Neural progenitor cell (in vitro differentiated cells): ENCODE data around the gene MUC5AC. TPM values are rescaled to one million over a fixed set of nuclear protein-coding genes. Genes with fewer than 3 reads are reported as not detected.
A peak's percentile ranks its signal among the peaks of the same experiment; 100 is the strongest.

Source experiments
- DNase-seq: peaks from one replicate; pipeline ENCODE4 v3.0.0-alpha.2; 2016; ENCODE audit warnings: low spot score
- H2AFZ ChIP-seq: fragments of 200-600 bp; sonication (generic); replicated peaks from 2 replicates; pipeline ENCODE4 v1.6.1; 2016; ENCODE audit warnings: antibody characterized with exemption
- H3F3A ChIP-seq: fragments of 200-600 bp; sonication (generic); 2 replicates; pipeline ENCODE4 v1.6.1; 2016; ENCODE audit warnings: antibody characterized with exemption, low read depth
- H3K27ac ChIP-seq: fragments of 200-600 bp; sonication (generic); 2 replicates; pipeline ENCODE4 v1.5.1; 2016; ENCODE audit warnings: mild to moderate bottlenecking
- H3K27me3 ChIP-seq: fragments of 200-600 bp; sonication (generic); 2 replicates; pipeline ENCODE4 v1.6.1; 2016; ENCODE audit warnings: mild to moderate bottlenecking, moderate library complexity
- H3K36me3 ChIP-seq: fragments of 200-600 bp; sonication (generic); 2 replicates; pipeline ENCODE4 v1.5.1; 2016
- H3K4me1 ChIP-seq: fragments of 200-600 bp; sonication (generic); 2 replicates; pipeline ENCODE4 v1.6.1; 2016; ENCODE audit warnings: mixed run types
- H3K4me2 ChIP-seq: fragments of 200-600 bp; sonication (generic); 2 replicates; pipeline ENCODE4 v1.6.1; 2016
- H3K4me3 ChIP-seq: fragments of 200-600 bp; sonication (generic); 2 replicates; pipeline ENCODE4 v1.5.1; 2016
- H3K79me2 ChIP-seq: fragments of 200-600 bp; sonication (generic); 2 replicates; pipeline ENCODE4 v1.6.1; 2016; ENCODE audit warnings: low read depth
- H3K9ac ChIP-seq: fragments of 200-600 bp; sonication (generic); 2 replicates; pipeline ENCODE4 v1.6.1; 2016
- H3K9me3 ChIP-seq: fragments of 200-600 bp; sonication (generic); 2 replicates; pipeline ENCODE4 v1.5.1; 2016; ENCODE audit warnings: low read depth
- H4K20me1 ChIP-seq: fragments of 200-600 bp; sonication (generic); 2 replicates; pipeline ENCODE4 v1.6.1; 2016; ENCODE audit warnings: low read depth
- H3K27ac Mint-ChIP-seq: 3 replicates; pipeline ENCODE4 v1.8.0; 2021; ENCODE audit warnings: mixed read lengths
- H3K27me3 Mint-ChIP-seq: 2 replicates; pipeline ENCODE4 v1.8.0; 2022; ENCODE audit warnings: low read depth, mild to moderate bottlenecking, inconsistent platforms, moderate library complexity, mixed read lengths; ENCODE audit not compliant: insufficient read depth
- H3K36me3 Mint-ChIP-seq: 3 replicates; pipeline ENCODE4 v1.8.0; 2021; ENCODE audit warnings: mixed read lengths
- H3K4me1 Mint-ChIP-seq: 3 replicates; pipeline ENCODE4 v1.8.0; 2021; ENCODE audit warnings: mixed read lengths
- H3K4me3 Mint-ChIP-seq: 3 replicates; pipeline ENCODE4 v1.8.0; 2021; ENCODE audit warnings: mild to moderate bottlenecking, moderate library complexity, mixed read lengths
- H3K9me3 Mint-ChIP-seq: 3 replicates; pipeline ENCODE4 v1.8.0; 2020; ENCODE audit warnings: mixed read lengths
- CTCF ChIP-seq: fragments of 200-600 bp; sonication (generic); IDR thresholded peaks from 2 replicates; pipeline ENCODE4 v1.5.1; 2017; ENCODE audit warnings: antibody characterized with exemption, mild to moderate bottlenecking
- EZH2 ChIP-seq: fragments of 200-600 bp; sonication (generic); IDR thresholded peaks from 2 replicates; pipeline ENCODE4 v1.6.1; 2017; ENCODE audit warnings: antibody characterized with exemption, mild to moderate bottlenecking, moderate library complexity
- EZH2phosphoT487 ChIP-seq: fragments of 200-600 bp; sonication (generic); IDR thresholded peaks from 2 replicates; pipeline ENCODE4 v1.6.1; 2017; ENCODE audit warnings: antibody characterized with exemption
- total RNA-seq: library from RNA; depleted of rRNA; stranded (reverse); fragments of >200 nt; gene quantifications from 2 replicates; pipeline ENCODE4 v1.2.3, GENCODE V29; 2015; ENCODE audit warnings: low replicate concordance

The MUC5AC gene
- total RNA-seq, 1 donor from 2014 or later, result not detected

GRCh38 chr11:1233351-1234053, 75.7 kb downstream of the MUC5AC start:
- Mint-ChIP-seq H3K36me3 (no peaks in the 10 kb centered on the region), H3K27me3 (peaks cover 5% of the 10 kb centered on the region), H3K9me3 (no peaks in the 10 kb centered on the region), H3K4me3 (no peak overlapping the region), H3K4me1 (peaks cover 2% of the 10 kb centered on the region), H3K27ac (no peak overlapping the region)
- no peaks in the 10 kb centered on the region for H3K9me3 ChIP-seq
- H3F3A ChIP-seq, result no peaks in the 10 kb centered on the region
- H4K20me1 ChIP-seq, result peaks cover 3% of the 10 kb centered on the region
- no peaks in the 10 kb centered on the region for H3K4me1 ChIP-seq
- no peaks in the 10 kb centered on the region for H3K79me2 ChIP-seq
- no peak for TF ChIP-seq CTCF
- no peak for TF ChIP-seq EZH2
- TF ChIP-seq EZH2phosphoT487, result no peak
- DNase-seq, result no peak
- H3K9ac ChIP-seq, result no peak overlapping the region
- no peaks in the 10 kb centered on the region for H3K27me3 ChIP-seq
- no peak overlapping the region for H3K27ac ChIP-seq
- H2AFZ ChIP-seq, result no peak overlapping the region
- no peak overlapping the region for H3K4me2 ChIP-seq
- no peaks in the 10 kb centered on the region for H3K36me3 ChIP-seq
- no peak overlapping the region for H3K4me3 ChIP-seq

- no peaks in the 10 kb centered on the region for H3K4me1 ChIP-seq
- no peaks in the 10 kb centered on the region for H3F3A ChIP-seq
- no peak overlapping the region for H3K4me3 ChIP-seq
- no peaks in the 10 kb centered on the region for H3K9me3 Mint-ChIP-seq
- no peak overlapping the region for H2AFZ ChIP-seq
- no peaks in the 10 kb centered on the region for H3K79me2 ChIP-seq
- H3K9ac ChIP-seq, result no peak overlapping the region
- H4K20me1 ChIP-seq, result peaks cover 6% of the 10 kb centered on the region
- H3K36me3 Mint-ChIP-seq, result no peaks in the 10 kb centered on the region
- no peak overlapping the region for H3K4me2 ChIP-seq
- no peaks in the 10 kb centered on the region for H3K36me3 ChIP-seq
- no peak overlapping the region for H3K4me3 Mint-ChIP-seq
- H3K9me3 ChIP-seq, result no peaks in the 10 kb centered on the region
- peaks cover 6% of the 10 kb centered on the region for H3K27me3 Mint-ChIP-seq
- no peak overlapping the region for H3K27ac Mint-ChIP-seq
- no peaks in the 10 kb centered on the region for H3K27me3 ChIP-seq
- peaks cover 2% of the 10 kb centered on the region for H3K4me1 Mint-ChIP-seq
- TF ChIP-seq EZH2 (no peak), CTCF (no peak), EZH2phosphoT487 (no peak)
- no peak overlapping the region for H3K27ac ChIP-seq
- DNase-seq, result no peak
These were observed 76.4 kb downstream of the MUC5AC start for GRCh38 chr11:1234054-1234720.

- TF ChIP-seq EZH2 (no peak), CTCF (no peak), EZH2phosphoT487 (no peak)
- H3K9me3 ChIP-seq, result no peaks in the 10 kb centered on the region
These were observed 77.1 kb downstream of the MUC5AC start for GRCh38 chr11:1234771-1235305.

More at GRCh38 chr11:1234771-1235305, 77.1 kb downstream of the MUC5AC start:
- H3K36me3 ChIP-seq, result no peaks in the 10 kb centered on the region
- no peak overlapping the region for H3K4me3 Mint-ChIP-seq
- no peaks in the 10 kb centered on the region for H3K9me3 Mint-ChIP-seq
- no peak overlapping the region for H3K9ac ChIP-seq
- DNase-seq, result peak; percentile 1
- H4K20me1 ChIP-seq, result peaks cover 6% of the 10 kb centered on the region
- H3K4me1 ChIP-seq, result no peaks in the 10 kb centered on the region
- peaks cover 6% of the 10 kb centered on the region for H3K27me3 Mint-ChIP-seq
- H3K4me1 Mint-ChIP-seq, result peaks cover 2% of the 10 kb centered on the region
- H3K79me2 ChIP-seq, result no peaks in the 10 kb centered on the region
- H3K36me3 Mint-ChIP-seq, result no peaks in the 10 kb centered on the region
- H2AFZ ChIP-seq, result no peak overlapping the region
- no peaks in the 10 kb centered on the region for H3K27me3 ChIP-seq
- no peak overlapping the region for H3K4me2 ChIP-seq
- H3K27ac ChIP-seq, result no peak overlapping the region
- H3K4me3 ChIP-seq, result no peak overlapping the region
- no peak overlapping the region for H3K27ac Mint-ChIP-seq
- no peaks in the 10 kb centered on the region for H3F3A ChIP-seq
